ENCODE measurements around the gene FAF1. TPM values are rescaled to one million over a fixed set of nuclear protein-coding genes. Genes with fewer than 3 reads are reported as not detected.

Gene FAF1
- total RNA-seq, 1 experiment from 2014 or later, result 14.7 TPM

- ChIA-PET CTCF (interaction anchor here (0.6 kb wide), 1 partner anchor 14 kb away, joined by 3 read pairs; no protein-coding TSS in a partner anchor), POLR2A (ENCODE audit: unreplicated experiment) (no interaction called here)
- BruUV-seq (replicated peaks), result no TSS peak
- Histone ChIP-seq H3K27me3 (ENCODE audit: low read length) (no peaks in the 10 kb centered on the region), H4K20me1 (ENCODE audit: low read length) (0 out of 2 replicates have a peak, but pooled peaks cover 7% of the 10 kb centered on the region), H3K4me3 (ENCODE audit: low read length) (no peak overlapping the region), H3K9me2 (replicated peaks; ENCODE audit: low read length) (no peaks in the 10 kb centered on the region), H2AFZ (ENCODE audit: low read length) (no peak overlapping the region), H3K4me1 (ENCODE audit: insufficient read depth, low read length) (peaks cover 5% of the 10 kb centered on the region), H3K4me2 (ENCODE audit: low read length) (no peak overlapping the region), H3K36me3 (ENCODE audit: low read depth, low read length) (peaks cover 6% of the 10 kb centered on the region; the same call in 1 of the 2 replicates), H3F3A (ENCODE audit: low read length, unreplicated experiment) (no peaks in the 10 kb centered on the region), H3K79me2 (ENCODE audit: low read length) (peaks cover 71% of the 10 kb centered on the region), H3K9me3 (ENCODE audit: low read length) (no peaks in the 10 kb centered on the region; the same call in 1 of the 2 replicates), H3K27ac (ENCODE audit: low read length) (no peak overlapping the region), H3K9ac (ENCODE audit: low read length) (no peak overlapping the region)
- intact Hi-C loops (cut with micrococcal nuclease), result no loop called here
- TF ChIP-seq EZH2phosphoT487 (IDR thresholded peaks at IDR 0.05; ENCODE audit: borderline replicate concordance, low read length) (no peak), EZH2 (IDR thresholded peaks at IDR 0.05; ENCODE audit: low read length, unreplicated experiment) (no peak), CTCF (conservative IDR thresholded peaks at IDR 0.05; ENCODE audit: low read depth, low read length) (no peak)
- ATAC-seq (no peak), DNase-seq (no peak)
Observed at GRCh38 chr1:50858761-50859160, 101.3 kb downstream of the FAF1 start.

GRCh38 chr1:50857702-50858101 is 102.4 kb downstream of the FAF1 start:
- H3K27me3 ChIP-seq (ENCODE audit: low read length), result no peaks in the 10 kb centered on the region
- H2AFZ ChIP-seq (ENCODE audit: low read length), result no peak overlapping the region
- BruUV-seq (replicated peaks), result no TSS peak
- no peak overlapping the region for H3K27ac ChIP-seq (ENCODE audit: low read length)
- H3K9ac ChIP-seq (ENCODE audit: low read length), result no peak overlapping the region
- no peak for ATAC-seq
- H3K79me2 ChIP-seq (ENCODE audit: low read length), result peaks cover 62% of the 10 kb centered on the region
- H3K9me3 ChIP-seq (ENCODE audit: low read length), result no peaks in the 10 kb centered on the region; the same call in 1 of the 2 replicates
- peaks cover 6% of the 10 kb centered on the region; the same call in 1 of the 2 replicates for H3K36me3 ChIP-seq (ENCODE audit: low read depth, low read length)
- H3K4me1 ChIP-seq (ENCODE audit: insufficient read depth, low read length), result peaks cover 5% of the 10 kb centered on the region
- intact Hi-C loops (cut with micrococcal nuclease), result no loop called here
- ChIA-PET CTCF (no interaction called here), POLR2A (ENCODE audit: unreplicated experiment) (no interaction called here)
- no peaks in the 10 kb centered on the region for H3K9me2 ChIP-seq (replicated peaks; ENCODE audit: low read length)
- no peaks in the 10 kb centered on the region for H3F3A ChIP-seq (ENCODE audit: low read length, unreplicated experiment)
- no peak for DNase-seq
- no peak overlapping the region for H3K4me3 ChIP-seq (ENCODE audit: low read length)
- TF ChIP-seq EZH2phosphoT487 (IDR thresholded peaks at IDR 0.05; ENCODE audit: borderline replicate concordance, low read length), result no peak
- TF ChIP-seq EZH2 (IDR thresholded peaks at IDR 0.05; ENCODE audit: low read length, unreplicated experiment), result no peak
- TF ChIP-seq CTCF (conservative IDR thresholded peaks at IDR 0.05; ENCODE audit: low read depth, low read length), result no peak
- H4K20me1 ChIP-seq (ENCODE audit: low read length), result 0 out of 2 replicates have a peak, but pooled peaks cover 7% of the 10 kb centered on the region
- H3K4me2 ChIP-seq (ENCODE audit: low read length), result no peak overlapping the region

GRCh38 chr1:50853325-50853724 is 106.7 kb downstream of the FAF1 start:
- Histone ChIP-seq H4K20me1 (ENCODE audit: low read length) (no peaks in the 10 kb centered on the region), H3K79me2 (ENCODE audit: low read length) (peaks cover 25% of the 10 kb centered on the region), H3K36me3 (ENCODE audit: low read depth, low read length) (no peaks in the 10 kb centered on the region), H3K27me3 (ENCODE audit: low read length) (no peaks in the 10 kb centered on the region), H3K27ac (ENCODE audit: low read length) (no peak overlapping the region), H3K9me3 (ENCODE audit: low read length) (no peaks in the 10 kb centered on the region), H2AFZ (ENCODE audit: low read length) (no peak overlapping the region), H3F3A (ENCODE audit: low read length, unreplicated experiment) (no peaks in the 10 kb centered on the region), H3K4me2 (ENCODE audit: low read length) (no peak overlapping the region), H3K9ac (ENCODE audit: low read length) (no peak overlapping the region), H3K4me1 (ENCODE audit: insufficient read depth, low read length) (no peaks in the 10 kb centered on the region), H3K4me3 (ENCODE audit: low read length) (no peak overlapping the region), H3K9me2 (replicated peaks; ENCODE audit: low read length) (no peaks in the 10 kb centered on the region)
- POLR2A ChIA-PET (ENCODE audit: unreplicated experiment), result no interaction called here
- intact Hi-C loops (cut with micrococcal nuclease), result no loop called here
- CTCF ChIA-PET, result no interaction called here
- ATAC-seq (no peak), DNase-seq (no peak)
- TF ChIP-seq EZH2phosphoT487 (IDR thresholded peaks at IDR 0.05; ENCODE audit: borderline replicate concordance, low read length) (no peak), CTCF (conservative IDR thresholded peaks at IDR 0.05; ENCODE audit: low read depth, low read length) (no peak), EZH2 (IDR thresholded peaks at IDR 0.05; ENCODE audit: low read length, unreplicated experiment) (no peak)
- no TSS peak for BruUV-seq (replicated peaks)

Measured in PC-3 (cell line).